GM20000 (cell line): Measurements from ENCODE around the gene OR3A1.
"Not testable (repeated sequence)": the region's sequence is repeated elsewhere in the genome, so short reads cannot be mapped to it uniquely, and the experiment has no call there.

Experiments used
- DNase-seq: peaks from one replicate; pipeline ENCODE4 v3.0.0; 2012; ENCODE audit warnings: low spot score
- CTCF ChIP-seq: IDR thresholded peaks from 2 replicates; pipeline ENCODE4 v1.5.1; 2012; ENCODE audit warnings: mild to moderate bottlenecking, control low read depth; ENCODE audit errors: extremely low read depth, missing control alignments

OR3A1 gene

DNA sequence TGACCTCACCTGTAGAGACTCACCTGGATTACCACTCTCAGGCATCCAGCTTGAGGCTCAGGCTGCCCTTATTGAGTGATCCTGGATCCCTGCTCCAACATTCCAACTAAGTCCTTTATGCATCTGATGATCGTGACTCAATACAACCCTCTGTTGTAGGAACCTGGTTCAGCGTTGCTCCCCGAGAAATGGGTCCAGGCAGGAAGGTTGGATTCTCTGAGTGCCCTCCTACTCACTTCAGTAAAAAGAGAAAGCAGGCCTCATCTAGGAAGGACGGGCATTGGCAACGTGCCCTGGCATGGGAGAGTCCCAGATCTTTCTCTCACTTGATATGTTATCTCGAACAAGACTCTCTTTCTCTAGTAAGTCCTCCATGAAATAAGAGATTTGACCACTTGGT, at the start of gene OR3A1:
OR3A1 (minus strand) TSS at position 101 of the 400 bp plus-strand sequence. CDS start 5,778 bp downstream, outside the sequence.
- no peak for TF ChIP-seq CTCF
- no peak for DNase-seq

- DNase-seq = not testable (repeated sequence)
Observed at GRCh38 chr17:3342782-3343181, 44.6 kb upstream of the OR3A1 start.

DNA sequence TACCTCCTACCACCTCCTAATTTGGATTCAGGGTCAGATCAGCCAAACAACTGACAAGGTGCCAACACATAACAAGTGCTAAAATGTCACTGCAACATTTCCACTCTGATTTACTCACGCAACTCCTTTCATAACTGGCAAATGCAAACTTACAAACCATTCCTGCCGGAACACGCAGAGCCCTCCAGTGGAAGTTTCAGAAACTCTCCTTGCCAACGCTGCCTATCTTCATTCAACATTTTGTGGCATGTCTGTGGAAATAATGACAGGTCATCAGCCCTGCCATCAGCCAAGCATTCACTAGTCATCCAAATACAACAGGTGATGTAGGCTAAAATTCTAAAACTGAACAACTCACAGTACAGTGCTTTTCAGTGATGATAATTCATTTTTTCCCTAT, 37.7 kb upstream of the OR3A1 start:
- no peak for DNase-seq
- no peak for TF ChIP-seq CTCF

DNA sequence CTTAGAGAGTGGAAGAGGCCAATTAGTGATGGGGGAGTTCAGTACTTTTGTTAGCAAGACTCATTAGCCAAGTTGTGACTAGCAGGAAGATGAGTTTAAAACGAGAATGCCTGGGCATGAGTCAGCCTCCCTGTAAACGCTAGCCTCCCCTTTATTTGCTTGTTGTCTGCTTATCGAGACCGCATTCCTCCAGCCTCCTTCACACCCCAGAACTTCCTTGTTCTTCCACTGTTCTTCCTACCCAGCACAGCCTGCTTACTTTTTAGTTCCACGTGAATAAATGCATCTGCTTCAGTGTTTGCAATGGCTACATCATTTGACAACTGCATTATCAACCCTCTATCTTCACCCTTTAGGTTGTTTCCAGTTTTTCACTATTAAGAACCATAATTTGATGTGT, 20.2 kb upstream of the OR3A1 start:
- DNase-seq = no peak
- no peak for TF ChIP-seq CTCF

- DNase-seq = no peak
- TF ChIP-seq CTCF = no peak
Observed at GRCh38 chr17:3316836-3317235, 18.7 kb upstream of the OR3A1 start.

GRCh38 chr17:3308603-3309002, 10.4 kb upstream of the OR3A1 start:
- no peak for TF ChIP-seq CTCF
- no peak for DNase-seq

GRCh38 chr17:3295632-3296031, 2.5 kb downstream of the OR3A1 start:
- no peak for DNase-seq

DNA sequence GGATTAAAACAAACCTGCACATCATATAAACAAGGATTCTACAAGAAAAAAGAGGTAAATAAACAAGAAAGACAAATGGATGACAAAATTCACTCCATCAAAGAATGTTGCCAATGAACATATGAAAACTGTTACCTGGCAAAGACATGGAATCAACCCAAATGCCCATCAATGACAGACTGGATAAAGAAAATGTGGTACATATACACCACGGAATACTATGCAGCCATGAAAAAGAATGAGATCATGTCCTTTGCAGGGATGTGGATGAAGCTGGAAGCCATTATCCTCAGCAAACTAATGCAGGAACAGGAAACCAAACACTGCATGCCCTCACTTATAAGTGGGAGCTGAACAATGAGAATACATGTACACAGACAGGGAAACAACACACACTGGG, 4.6 kb downstream of the OR3A1 start:
- DNase-seq = not testable (repeated sequence)

More at GRCh38 chr17:3295632-3296031, 2.5 kb downstream of the OR3A1 start:
- no peak for TF ChIP-seq CTCF

DNA sequence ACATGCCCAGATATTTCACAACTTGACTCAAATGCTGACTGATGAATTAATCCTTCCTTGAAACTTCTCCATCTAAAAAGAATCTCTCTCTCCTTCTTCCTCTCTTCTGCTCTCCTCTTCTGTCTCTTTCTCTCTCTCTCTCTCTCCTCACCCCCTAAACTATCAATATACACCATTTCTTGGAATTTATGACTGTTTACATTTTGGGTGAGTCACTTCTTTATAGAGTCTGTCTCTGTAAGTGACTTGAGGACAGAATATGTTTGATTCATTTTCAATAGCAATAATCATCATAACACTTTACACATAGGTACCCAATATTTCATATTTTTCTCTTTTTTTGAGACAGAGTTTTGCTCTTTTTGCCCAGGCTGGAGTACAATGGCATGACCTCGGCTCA, 15.3 kb downstream of the OR3A1 start:
- no peak for DNase-seq
- no peak for TF ChIP-seq CTCF
